COLO829 (cell line): ENCODE data around the gene DHRS12.

Experiments used
- DNase-seq: peaks from one replicate; pipeline ENCODE4 v3.0.0; 2012; ENCODE audit warnings: low spot score

DHRS12 gene

GRCh38 chr13:51781246-51782022, 22.5 kb downstream of the DHRS12 start:
- DNase-seq, result no peak

GRCh38 chr13:51780099-51780498, 23.9 kb downstream of the DHRS12 start:
- peak; percentile 56 for DNase-seq

GRCh38 chr13:51778392-51778791, 25.6 kb downstream of the DHRS12 start:
- no peak for DNase-seq

GRCh38 chr13:51777921-51778320, 26.0 kb downstream of the DHRS12 start:
- DNase-seq, result no peak

GRCh38 chr13:51776179-51776578, 27.8 kb downstream of the DHRS12 start:
- DNase-seq, result no peak

- no peak for DNase-seq
Observed at GRCh38 chr13:51773515-51773914, 30.4 kb downstream of the DHRS12 start.

- no peak for DNase-seq
Observed at GRCh38 chr13:51772781-51773180, 31.2 kb downstream of the DHRS12 start.

- no peak for DNase-seq
Observed at GRCh38 chr13:51772105-51772455, 31.9 kb downstream of the DHRS12 start.

GRCh38 chr13:51771418-51772104, 32.4 kb downstream of the DHRS12 start:
- no peak for DNase-seq

GRCh38 chr13:51770681-51771417, 33.1 kb downstream of the DHRS12 start:
- DNase-seq, result no peak

GRCh38 chr13:51770160-51770559, 33.8 kb downstream of the DHRS12 start:
- no peak for DNase-seq

- DNase-seq, result no peak
Observed at GRCh38 chr13:51769455-51770127, 34.4 kb downstream of the DHRS12 start.

- no peak for DNase-seq
Observed at GRCh38 chr13:51768976-51769375, 35.0 kb downstream of the DHRS12 start.

GRCh38 chr13:51768378-51768921, 35.5 kb downstream of the DHRS12 start:
- DNase-seq, result no peak

GRCh38 chr13:51767100-51767499, 36.9 kb downstream of the DHRS12 start:
- no peak for DNase-seq

- DNase-seq, result no peak
Observed at GRCh38 chr13:51765142-51765515, 38.8 kb downstream of the DHRS12 start.

- peak; percentile 28 for DNase-seq
Observed at GRCh38 chr13:51764184-51765141, 39.5 kb downstream of the DHRS12 start.

GRCh38 chr13:51763486-51763885, 40.5 kb downstream of the DHRS12 start:
- DNase-seq, result no peak

- no peak for DNase-seq
Observed at GRCh38 chr13:51761643-51762350, 42.2 kb downstream of the DHRS12 start.

GRCh38 chr13:51760592-51760991, 43.4 kb downstream of the DHRS12 start:
- no peak for DNase-seq
